ENCODE data around the gene ACTL7B.

- TF ChIP-seq CTCF (IDR thresholded peaks at IDR 0.05; ENCODE audit: insufficient read depth, low read depth, low read length) (no peak), EZH2 (IDR thresholded peaks at IDR 0.05; ENCODE audit: insufficient read depth, low read length) (no peak)
These were observed 10.3 kb downstream of the ACTL7B start for GRCh38 chr9:108845507-108845906.
